Activated naive CD4-positive, alpha-beta T cell treated with anti-CD3 and anti-CD28 coated beads, Interleukin-2, amount 50 U/mL, for 24 hours (primary cell): ENCODE measurements around the gene RASSF7.

ENCODE experiments used
- H3K27ac Mint-ChIP-seq: one replicate; pipeline ENCODE4 v1.8.0; 2021; ENCODE audit warnings: mild to moderate bottlenecking, mixed read lengths
- H3K27me3 Mint-ChIP-seq: one replicate; pipeline ENCODE4 v1.8.0; 2021; ENCODE audit warnings: mixed read lengths
- H3K36me3 Mint-ChIP-seq: one replicate; pipeline ENCODE4 v1.8.0; 2021; ENCODE audit warnings: mixed read lengths
- H3K4me1 Mint-ChIP-seq: one replicate; pipeline ENCODE4 v1.8.0; 2021; ENCODE audit warnings: mixed read lengths
- H3K4me3 Mint-ChIP-seq: one replicate; pipeline ENCODE4 v1.8.0; 2021; ENCODE audit warnings: mild to moderate bottlenecking, mixed read lengths
- H3K9me3 Mint-ChIP-seq: one replicate; pipeline ENCODE4 v1.8.0; 2021; ENCODE audit warnings: mixed read lengths

The RASSF7 gene

GRCh38 chr11:613369-613968, 52.7 kb downstream of the RASSF7 start:
- H3K36me3 Mint-ChIP-seq: no peaks in the 10 kb centered on the region
- no peaks in the 10 kb centered on the region for H3K27me3 Mint-ChIP-seq
- H3K27ac Mint-ChIP-seq: no peak overlapping the region
- no peak overlapping the region for H3K4me3 Mint-ChIP-seq
- peaks cover 12% of the 10 kb centered on the region for H3K4me1 Mint-ChIP-seq
- H3K9me3 Mint-ChIP-seq: no peaks in the 10 kb centered on the region
